HCT116 (cell line): ENCODE data around the gene CEACAM3. TPM values are rescaled to one million over a fixed set of nuclear protein-coding genes. Genes with fewer than 3 reads are reported as not detected.

Experiments used
- ATAC-seq: fragments of 200-7000 bp; cut with Tn5 transposase; 2 replicates; pipeline ENCODE4 v1.9.1; 2020; ENCODE audit warnings: mild to moderate bottlenecking, moderate library complexity
- BruUV-seq: library from RNA; stranded (reverse); fragments of 400-500 nt; replicated peaks from 2 replicates; lab custom pipeline; 2021; lab: Mats Ljungman, UMichigan
- CTCF ChIA-PET: fragments of 300-600 bp; sonication (Branson Sonifier 250); formaldehyde crosslinking; loops from one replicate; lab custom pipeline; 2021; ENCODE audit warnings: antibody characterized with exemption; lab: Charles Lee
- POLR2A ChIA-PET: fragments of 300-600, 350-600 bp; sonication (Branson Sonifier 250); formaldehyde crosslinking; loops from one replicate; lab custom pipeline; 2021; ENCODE audit warnings: antibody characterized with exemption; lab: Charles Lee
- RAD21 ChIA-PET, 2 experiments: fragments of 300-600 bp; sonication (Branson Sonifier 250); formaldehyde crosslinking; loops; one replicate each; lab custom pipeline; 2023; ENCODE audit warnings: low total read pairs in 2 of 2; ENCODE audit not compliant: uncharacterized antibody in 2 of 2, unreplicated experiment in 2 of 2, low non-redundant PET in 1 of 2; lab: Charles Lee
- DNase-seq: peaks from one replicate; pipeline ENCODE4 v3.0.0-alpha.2; 2010; ENCODE audit warnings: low read depth, low spot score
- H2AFZ ChIP-seq: fragments of 200-600 bp; shearing (Covaris generic), sonication (generic); 2 replicates; pipeline ENCODE4 v1.6.1; 2017; ENCODE audit warnings: low read depth, mixed run types, mixed read lengths, antibody characterized with exemption, low read length; ENCODE audit not compliant: poor library complexity, severe bottlenecking
- H3K27ac ChIP-seq: 2 replicates; pipeline ENCODE4 v1.5.1; 2012; ENCODE audit warnings: low read depth, low read length
- H3K27me3 ChIP-seq: fragments of 200-600 bp; sonication (generic); 2 replicates; pipeline ENCODE4 v1.6.1; 2016; ENCODE audit warnings: mixed run types, low read length, mixed read lengths; ENCODE audit not compliant: insufficient read depth
- H3K36me3 ChIP-seq, 2 experiments: fragments of 200-500 bp in 1 of 2; fragments of 200-600 bp in 1 of 2; sonication (Bioruptor generic) in 1 of 2; sonication (generic) in 1 of 2; 2 replicates each; pipeline versions ENCODE4 v1.5.1 to v1.6.1; 2014 to 2016; ENCODE audit warnings: low read length in 2 of 2, inconsistent platforms in 1 of 2, mixed read lengths in 1 of 2, mixed run types in 1 of 2; ENCODE audit not compliant: insufficient read depth in 2 of 2, control insufficient read depth in 1 of 2
- H3K4me1 ChIP-seq, 2 experiments: fragments of 200-600 bp in 1 of 2; sonication (generic) in 1 of 2; 2 replicates each; pipeline versions ENCODE4 v1.5.1 to v1.6.1; 2012 to 2017; ENCODE audit warnings: low read length in 2 of 2, inconsistent platforms in 1 of 2, mild to moderate bottlenecking in 1 of 2, mixed read lengths in 1 of 2, mixed run types in 1 of 2, moderate library complexity in 1 of 2; ENCODE audit not compliant: insufficient read depth in 2 of 2, control insufficient read depth in 1 of 2
- H3K4me2 ChIP-seq: fragments of 200-600 bp; sonication (generic); 2 replicates; pipeline ENCODE4 v1.6.1; 2017; ENCODE audit warnings: mixed run types, low read length, mixed read lengths
- H3K4me3 ChIP-seq, 2 experiments: fragments of 200-600 bp in 1 of 2; sonication (generic) in 1 of 2; replicated peaks in 1 of 2; 2 replicates each; pipeline ENCODE4 v1.5.1; 2011 to 2016; ENCODE audit warnings: low read length in 2 of 2, control low read depth in 1 of 2, low read depth in 1 of 2, mild to moderate bottlenecking in 1 of 2, mixed read lengths in 1 of 2, mixed run types in 1 of 2
- H3K79me2 ChIP-seq: fragments of 200-600 bp; sonication (generic); 2 replicates; pipeline ENCODE4 v1.6.1; 2017; ENCODE audit warnings: mild to moderate bottlenecking, mixed run types, low read length, moderate library complexity, mixed read lengths; ENCODE audit not compliant: insufficient read depth
- H3K9ac ChIP-seq: fragments of 200-600 bp; sonication (generic); 2 replicates; pipeline ENCODE4 v1.6.1; 2016; ENCODE audit warnings: low read length, mixed read lengths
- H3K9me2 ChIP-seq: fragments of 200-600 bp; sonication (generic), shearing (Covaris generic); 2 replicates; pipeline ENCODE4 v1.6.1; 2017; ENCODE audit warnings: mixed run types, mild to moderate bottlenecking, moderate library complexity; ENCODE audit not compliant: insufficient read depth
- H3K9me3 ChIP-seq, 2 experiments: fragments of 200-500 bp in 1 of 2; fragments of 200-600 bp in 1 of 2; sonication (Bioruptor generic) in 1 of 2; sonication (generic) in 1 of 2; 2 replicates each; pipeline ENCODE4 v1.6.1; 2014 to 2017; ENCODE audit warnings: low read length in 2 of 2, mixed read lengths in 2 of 2, inconsistent platforms in 1 of 2, low read depth in 1 of 2, mild to moderate bottlenecking in 1 of 2, mixed run types in 1 of 2, moderate library complexity in 1 of 2; ENCODE audit not compliant: control insufficient read depth in 1 of 2, insufficient read depth in 1 of 2
- H4K20me1 ChIP-seq: fragments of 200-600 bp; sonication (generic), shearing (Covaris generic); 2 replicates; pipeline ENCODE4 v1.6.1; 2017; ENCODE audit warnings: mixed run types, mild to moderate bottlenecking, moderate library complexity; ENCODE audit not compliant: insufficient read depth
- CBX3 ChIP-seq: IDR thresholded peaks from 2 replicates; pipeline ENCODE4 v1.6.1; 2012; ENCODE audit warnings: low read depth
- CEBPB ChIP-seq: IDR thresholded peaks from 2 replicates; pipeline ENCODE4 v1.6.1; 2012; ENCODE audit warnings: low read depth
- CTCF ChIP-seq, 3 experiments: fragments of 200-600 bp in 1 of 3; sonication (generic) in 1 of 3; IDR thresholded peaks in 2 of 3; conservative IDR thresholded peaks in 1 of 3; 2 replicates each; pipeline ENCODE4 v1.5.1; 2012 to 2017; ENCODE audit warnings: low read depth in 2 of 3, low read length in 2 of 3, antibody characterized with exemption in 1 of 3, borderline replicate concordance in 1 of 3, control low read depth in 1 of 3, mild to moderate bottlenecking in 1 of 3, mixed read lengths in 1 of 3, mixed run types in 1 of 3, moderate library complexity in 1 of 3; ENCODE audit not compliant: insufficient read depth in 1 of 3
- ELF1 ChIP-seq: IDR thresholded peaks from 2 replicates; pipeline ENCODE4 v1.6.1; 2012; ENCODE audit warnings: low read depth, borderline replicate concordance
- FOSL1 ChIP-seq: IDR thresholded peaks from 2 replicates; pipeline ENCODE4 v1.6.1; 2012; ENCODE audit warnings: low read depth
- MAX ChIP-seq: IDR thresholded peaks from 2 replicates; pipeline ENCODE4 v1.6.1; 2012
- POLR2A ChIP-seq: IDR thresholded peaks from 2 replicates; pipeline ENCODE4 v1.7.0; 2011; ENCODE audit warnings: borderline replicate concordance; ENCODE audit not compliant: insufficient read depth, insufficient read length; ENCODE audit errors: extremely low read depth
- REST ChIP-seq: IDR thresholded peaks from 2 replicates; pipeline ENCODE4 v1.6.1; 2012; ENCODE audit warnings: low read depth
- SP1 ChIP-seq: IDR thresholded peaks from 2 replicates; pipeline ENCODE4 v1.6.1; 2012; ENCODE audit warnings: low read depth
- SRF ChIP-seq: IDR thresholded peaks from 2 replicates; pipeline ENCODE4 v1.6.1; 2012; ENCODE audit warnings: low read depth
- TCF7L2 ChIP-seq: IDR thresholded peaks from 2 replicates; pipeline ENCODE4 v1.7.0; 2011; ENCODE audit warnings: borderline replicate concordance, inconsistent platforms; ENCODE audit not compliant: insufficient read depth, insufficient read length; ENCODE audit errors: extremely low read depth
- ZNF274 ChIP-seq: fragments of 200-500 bp; sonication (Bioruptor generic); IDR thresholded peaks from 2 replicates; pipeline ENCODE4 v1.6.1; 2014; ENCODE audit warnings: mild to moderate bottlenecking, low read depth, low read length, inconsistent platforms
- intact Hi-C: fragments of 100-400 bp; cut with micrococcal nuclease; formaldehyde crosslinking; loops from 2 replicates; pipeline ENCODE4 v1.10.0; 2022
- total RNA-seq: library from RNA; stranded (reverse); gene quantifications from one replicate; pipeline ENCODE4 v1.2.1, GENCODE V29; 2021; ENCODE audit not compliant: unreplicated experiment

The CEACAM3 gene
- total RNA-seq, 1 experiment from 2014 or later, result not detected

- Histone ChIP-seq H3K4me1 (no peaks in the 10 kb centered on the region; a peak in 1 of 4 replicates), H3K9me3 (no peaks in the 10 kb centered on the region), H3K36me3 (no peaks in the 10 kb centered on the region), H3K79me2 (no peaks in the 10 kb centered on the region), H3K4me3 (no peak overlapping the region), H3K9me2 (no peaks in the 10 kb centered on the region), H3K27me3 (peaks cover 26% of the 10 kb centered on the region; the same call in 1 of the 2 replicates), H4K20me1 (no peaks in the 10 kb centered on the region), H3K4me2 (0 out of 2 replicates have a peak overlapping the region, but pooled peaks have one; percentile 2), H2AFZ (peak overlapping the region; percentile 80), H3K27ac (no peak overlapping the region), H3K9ac (no peak overlapping the region)
- BruUV-seq, result no TSS peak
- ATAC-seq, result no peak
- POLR2A ChIA-PET, result interaction anchor here (0.9 kb wide), 1 partner anchor 16 kb away, joined by 3 read pairs; no protein-coding TSS in a partner anchor
- no peak for DNase-seq
- RAD21 ChIA-PET, result interaction anchor here (1.0 kb wide), 2 partner anchors 28 kb away, joined by 3 read pairs; no protein-coding TSS in a partner anchor
- intact Hi-C loops, result loop anchor here (1.0 to 5.0 kb wide), 3 partner anchors 28 to 164 kb away; partner anchors contain the start of gene RABAC1
- no peak for TF ChIP-seq TCF7L2
- TF ChIP-seq MAX, result no peak
- TF ChIP-seq FOSL1, result no peak
- no peak for TF ChIP-seq ZNF274
- no peak for TF ChIP-seq CBX3
- TF ChIP-seq REST, result no peak
- TF ChIP-seq SRF, result no peak
- TF ChIP-seq SP1, result no peak
- no peak for TF ChIP-seq CEBPB
- no peak for TF ChIP-seq CTCF (IDR thresholded peaks at IDR 0.05 in 2 of 3, conservative IDR thresholded peaks at IDR 0.05 in 1 of 3; ENCODE audit: borderline replicate concordance in 1 of 3, insufficient read depth in 1 of 3, low read depth in 2 of 3, low read length in 2 of 3)
- TF ChIP-seq ELF1, result no peak
- TF ChIP-seq POLR2A, result no peak
- CTCF ChIA-PET, result interaction anchor here (0.8 to 5.1 kb wide), 19 partner anchors 9 to 242 kb away, joined by 3 to 80 read pairs (median 5); partner anchors contain the start of gene CEACAM6
Observed at GRCh38 chr19:41793414-41793727, 3.0 kb upstream of the CEACAM3 start.
